ENCODE results near the gene TSPAN9. TPM values are rescaled to one million over a fixed set of nuclear protein-coding genes. Genes with fewer than 3 reads are reported as not detected.

TSPAN9 gene
- total and polyA plus RNA-seq, 8 donors, result 1.4 to 58.3 (median 7.9) TPM

DNA sequence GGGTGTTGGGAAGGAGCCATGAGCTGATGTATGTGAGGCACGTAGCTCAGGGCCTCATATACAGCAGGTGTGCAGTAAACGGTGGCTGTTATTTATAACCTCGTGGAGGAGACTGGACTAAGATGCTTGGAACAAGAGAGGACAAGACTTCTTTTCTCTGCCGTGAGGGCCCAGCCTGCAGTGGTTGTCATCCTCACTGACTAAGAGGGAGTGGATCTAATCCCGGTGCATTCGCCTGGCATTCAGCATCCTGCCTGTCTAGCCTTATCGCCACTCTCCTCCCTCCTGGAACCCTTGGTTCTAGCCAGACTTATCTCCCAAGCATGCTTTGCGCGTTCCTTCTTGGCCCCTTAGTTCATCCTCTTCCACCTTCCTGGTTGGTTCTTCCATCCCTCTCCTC lies 3.9 kb downstream of the TSPAN9 start:
- peaks cover 0 to 6% (median 0%) of the 10 kb centered on the region in 3 donors for H3K27me3 ChIP-seq
- no peaks in the 10 kb centered on the region for H3K9me3 ChIP-seq
- TF ChIP-seq EP300 (IDR thresholded peaks at IDR 0.05) (no peak), POLR2AphosphoS5 (IDR thresholded peaks at IDR 0.05) (no peak), POLR2A (IDR thresholded peaks at IDR 0.05) (no peak)
- TF ChIP-seq, protein P1, sequence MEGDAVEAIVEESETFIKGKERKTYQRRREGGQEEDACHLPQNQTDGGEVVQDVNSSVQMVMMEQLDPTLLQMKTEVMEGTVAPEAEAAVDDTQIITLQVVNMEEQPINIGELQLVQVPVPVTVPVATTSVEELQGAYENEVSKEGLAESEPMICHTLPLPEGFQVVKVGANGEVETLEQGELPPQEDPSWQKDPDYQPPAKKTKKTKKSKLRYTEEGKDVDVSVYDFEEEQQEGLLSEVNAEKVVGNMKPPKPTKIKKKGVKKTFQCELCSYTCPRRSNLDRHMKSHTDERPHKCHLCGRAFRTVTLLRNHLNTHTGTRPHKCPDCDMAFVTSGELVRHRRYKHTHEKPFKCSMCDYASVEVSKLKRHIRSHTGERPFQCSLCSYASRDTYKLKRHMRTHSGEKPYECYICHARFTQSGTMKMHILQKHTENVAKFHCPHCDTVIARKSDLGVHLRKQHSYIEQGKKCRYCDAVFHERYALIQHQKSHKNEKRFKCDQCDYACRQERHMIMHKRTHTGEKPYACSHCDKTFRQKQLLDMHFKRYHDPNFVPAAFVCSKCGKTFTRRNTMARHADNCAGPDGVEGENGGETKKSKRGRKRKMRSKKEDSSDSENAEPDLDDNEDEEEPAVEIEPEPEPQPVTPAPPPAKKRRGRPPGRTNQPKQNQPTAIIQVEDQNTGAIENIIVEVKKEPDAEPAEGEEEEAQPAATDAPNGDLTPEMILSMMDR (IDR thresholded peaks at IDR 0.05), result no peak
- no peak for DNase-seq
- intact Hi-C loops (cut with DNase I; ENCODE audit: low total_unique reads), result no loop called here
- H3K27ac ChIP-seq, result no peak overlapping the region
- H3K36me3 ChIP-seq, result peaks cover 0 to 7% (median 0%) of the 10 kb centered on the region in 4 donors
- WGBS, 5 donors, result 82 to 88% (median 87%) methylated on average over 9 of the region's 9 CpGs
- no peak overlapping the region for H3K4me3 ChIP-seq
- H3K4me1 ChIP-seq, result peaks cover 0 to 73% (median 29%) of the 10 kb centered on the region in 4 donors

DNA sequence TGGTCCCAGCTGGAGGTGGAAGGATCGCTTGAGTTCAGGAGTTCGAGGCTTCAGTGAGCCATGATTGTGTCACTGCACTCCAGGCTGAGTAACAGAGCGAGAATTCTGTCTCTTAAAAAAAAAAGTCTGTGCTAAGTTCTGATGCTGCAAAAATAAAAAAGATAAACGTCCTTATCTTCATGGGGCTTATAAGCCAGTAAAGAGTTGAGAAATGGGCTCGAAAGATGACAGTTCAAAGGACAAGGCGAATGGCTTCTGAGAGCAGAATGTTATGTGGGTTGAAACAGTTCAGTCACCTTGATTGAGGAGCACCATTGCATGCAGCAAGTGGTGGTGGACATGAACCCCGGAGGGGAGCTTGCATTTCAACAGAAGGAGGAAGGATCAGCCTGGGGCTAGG lies 4.7 kb downstream of the TSPAN9 start:
- DNase-seq, result no peak
- WGBS, 5 donors, result 64 to 83% (median 69%) methylated on average over 7 of the region's 7 CpGs
- peaks cover 0 to 7% (median 0%) of the 10 kb centered on the region in 4 donors for H3K36me3 ChIP-seq
- intact Hi-C loops (cut with DNase I; ENCODE audit: low total_unique reads), result no loop called here
- no peak overlapping the region for H3K27ac ChIP-seq
- peaks cover 0 to 67% (median 22%) of the 10 kb centered on the region in 4 donors for H3K4me1 ChIP-seq
- TF ChIP-seq, protein P1 (IDR thresholded peaks at IDR 0.05), result no peak
- no peak for TF ChIP-seq POLR2A (IDR thresholded peaks at IDR 0.05)
- TF ChIP-seq POLR2AphosphoS5 (IDR thresholded peaks at IDR 0.05), result no peak
- TF ChIP-seq EP300 (IDR thresholded peaks at IDR 0.05), result no peak
- H3K4me3 ChIP-seq, result no peak overlapping the region
- peaks cover 0 to 5% (median 0%) of the 10 kb centered on the region in 3 donors for H3K27me3 ChIP-seq
- no peaks in the 10 kb centered on the region for H3K9me3 ChIP-seq

DNA sequence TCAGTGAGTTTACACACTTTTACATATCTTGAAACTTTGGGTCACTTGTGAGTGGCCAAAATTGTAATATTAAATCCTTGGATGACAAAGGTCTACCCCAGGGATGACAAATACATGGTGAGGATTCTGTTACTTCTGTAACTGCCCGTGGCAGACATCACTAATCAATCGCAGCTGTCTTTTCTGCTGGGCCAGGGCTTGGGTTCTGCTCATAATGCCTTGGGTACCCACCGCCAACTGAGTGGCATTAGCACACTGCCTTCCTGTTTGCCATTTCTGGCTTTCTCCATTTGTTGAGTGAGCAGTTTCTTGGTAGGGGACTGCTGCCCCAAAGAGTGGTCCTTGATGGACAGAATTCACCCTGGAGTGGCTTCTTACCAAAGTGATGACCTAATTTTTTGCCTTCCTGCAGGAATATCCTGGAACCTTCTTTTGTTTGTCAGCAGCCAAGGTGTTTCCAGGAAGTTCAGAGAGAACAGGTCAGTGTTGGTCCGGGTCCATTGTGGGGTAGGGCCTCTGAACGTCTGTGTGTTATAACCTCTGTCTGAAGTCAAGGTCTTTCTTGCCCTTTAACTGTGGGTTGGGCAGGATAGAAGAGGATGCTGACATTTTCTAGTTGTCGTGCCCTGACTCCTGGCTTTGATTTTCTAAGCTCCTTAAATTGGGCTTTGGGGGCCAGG lies 6.2 kb downstream of the TSPAN9 start:
- WGBS, 5 donors, result 56 to 71% (median 61%) methylated on average over 6 of the region's 6 CpGs
- peaks cover 0 to 68% (median 15%) of the 10 kb centered on the region in 4 donors for H3K4me1 ChIP-seq
- H3K27me3 ChIP-seq, result no peaks in the 10 kb centered on the region

DNA sequence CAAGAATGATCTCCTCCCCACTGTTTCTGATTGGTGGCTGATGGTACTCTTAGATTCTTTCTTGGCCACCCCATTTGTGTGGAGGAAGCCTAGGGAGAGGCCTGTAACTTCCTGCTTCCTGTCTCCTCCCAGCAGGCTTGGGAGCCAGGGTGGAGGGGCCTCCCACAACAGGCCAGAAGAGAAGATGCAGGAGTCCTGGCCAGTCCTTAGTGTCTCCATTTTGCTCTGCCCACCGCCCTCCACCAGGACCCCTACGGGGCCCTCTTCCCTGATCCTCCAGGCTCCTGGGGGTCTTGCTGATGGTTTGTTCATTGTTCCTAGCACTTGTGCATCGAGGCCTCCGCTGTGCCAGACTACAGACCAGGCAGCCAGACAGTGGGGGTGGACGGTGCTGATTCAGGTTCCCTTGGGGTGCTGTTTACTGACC lies 6.8 kb downstream of the TSPAN9 start:
- intact Hi-C loops (cut with DNase I; ENCODE audit: low total_unique reads), result no loop called here
- Histone ChIP-seq H3K4me1 (peaks cover 0 to 69% (median 11%) of the 10 kb centered on the region in 4 donors), H3K27ac (peak overlapping the region in 2 of 5 donors; percentile 0 to 56), H3K27me3 (no peaks in the 10 kb centered on the region), H3K4me3 (no peak overlapping the region), H3K36me3 (peaks cover 0 to 7% (median 0%) of the 10 kb centered on the region in 4 donors), H3K9me3 (no peaks in the 10 kb centered on the region)
- WGBS, 5 donors, result 80 to 95% (median 89%) methylated on average over 5 of the region's 5 CpGs
- DNase-seq, result no peak
- TF ChIP-seq POLR2AphosphoS5 (IDR thresholded peaks at IDR 0.05) (no peak), EP300 (IDR thresholded peaks at IDR 0.05) (no peak), POLR2A (IDR thresholded peaks at IDR 0.05) (no peak)
- TF ChIP-seq, protein P1 (IDR thresholded peaks at IDR 0.05), result no peak

More for the DNA sequence above, 6.2 kb downstream of the TSPAN9 start:
- H3K36me3 ChIP-seq, result peaks cover 0 to 7% (median 0%) of the 10 kb centered on the region in 4 donors
- no peaks in the 10 kb centered on the region for H3K9me3 ChIP-seq
- intact Hi-C loops (cut with DNase I; ENCODE audit: low total_unique reads), result no loop called here
- TF ChIP-seq, protein P1 (IDR thresholded peaks at IDR 0.05), result no peak
- TF ChIP-seq EP300 (IDR thresholded peaks at IDR 0.05), result no peak
- no peak for TF ChIP-seq POLR2AphosphoS5 (IDR thresholded peaks at IDR 0.05)
- no peak for TF ChIP-seq POLR2A (IDR thresholded peaks at IDR 0.05)
- DNase-seq, result no peak
- H3K4me3 ChIP-seq, result no peak overlapping the region
- peak overlapping the region in 2 of 5 donors; percentile 0 to 56 for H3K27ac ChIP-seq
